ENCODE data around the gene SHROOM3.

SHROOM3 gene

DNA sequence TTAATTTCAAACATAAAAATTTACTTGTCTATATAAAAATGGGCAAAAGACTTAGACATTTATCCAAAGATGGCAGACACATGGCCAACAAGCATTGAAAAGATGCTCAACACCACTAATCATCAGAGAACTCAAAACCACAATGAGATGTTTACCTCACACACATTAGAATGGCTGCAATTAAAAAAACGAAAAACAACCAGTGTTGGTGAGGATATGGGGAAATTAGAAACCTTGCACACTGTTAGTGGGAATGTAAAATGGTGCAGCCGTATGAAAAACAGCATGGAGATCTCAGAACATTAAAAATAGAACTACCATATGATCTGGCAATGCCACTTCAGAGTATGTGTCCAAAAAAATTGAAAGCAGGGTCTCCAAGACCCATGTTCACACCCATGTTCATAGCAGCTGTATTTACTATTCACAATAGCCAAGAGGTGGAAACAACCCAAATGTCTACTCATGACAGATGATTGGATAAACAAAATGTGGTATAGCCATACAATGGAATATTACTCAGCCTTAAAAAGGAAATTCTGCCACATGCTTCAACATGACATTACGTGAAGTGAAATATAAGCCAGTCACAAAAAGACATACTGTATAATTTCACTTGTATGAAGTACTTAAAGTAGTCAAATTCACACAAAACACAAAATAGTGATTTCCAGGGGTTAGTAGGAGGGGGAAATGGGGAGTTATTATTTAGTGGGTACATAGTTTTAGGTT lies 316.7 kb downstream of the SHROOM3 start:
- no peak for DNase-seq (ENCODE audit: low spot score)

DNA sequence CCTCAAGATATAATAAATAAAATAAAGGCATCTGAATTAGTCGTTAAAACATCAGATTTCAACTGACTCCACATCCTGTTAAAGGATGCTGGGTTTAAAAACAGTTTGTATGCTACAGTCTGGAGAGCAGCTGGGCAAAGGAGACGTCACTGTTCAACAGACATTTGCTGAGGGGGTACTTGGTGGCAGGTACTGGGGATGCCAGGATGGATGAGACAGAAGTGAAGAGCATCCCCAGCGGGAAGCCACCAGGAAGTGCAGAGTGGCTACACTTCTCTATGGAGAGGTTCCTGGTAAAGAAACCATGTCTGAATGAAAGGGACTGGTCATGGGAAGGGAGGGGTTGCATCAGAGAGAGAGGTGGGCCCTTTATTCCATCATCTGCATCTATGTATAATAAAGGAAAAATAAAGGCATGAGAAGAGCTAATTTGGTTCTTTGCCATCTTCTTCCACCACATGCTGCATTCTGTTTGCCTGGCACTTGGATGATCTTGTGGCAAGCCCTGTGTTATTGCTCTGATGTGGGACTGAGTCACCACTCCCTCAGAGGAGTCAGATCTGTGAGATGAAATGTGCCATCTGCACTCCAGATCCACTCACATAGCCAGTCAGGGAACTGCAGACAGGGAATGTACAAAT lies 318.0 kb downstream of the SHROOM3 start:
- peak; percentile 77 for DNase-seq (ENCODE audit: low spot score)

DNA sequence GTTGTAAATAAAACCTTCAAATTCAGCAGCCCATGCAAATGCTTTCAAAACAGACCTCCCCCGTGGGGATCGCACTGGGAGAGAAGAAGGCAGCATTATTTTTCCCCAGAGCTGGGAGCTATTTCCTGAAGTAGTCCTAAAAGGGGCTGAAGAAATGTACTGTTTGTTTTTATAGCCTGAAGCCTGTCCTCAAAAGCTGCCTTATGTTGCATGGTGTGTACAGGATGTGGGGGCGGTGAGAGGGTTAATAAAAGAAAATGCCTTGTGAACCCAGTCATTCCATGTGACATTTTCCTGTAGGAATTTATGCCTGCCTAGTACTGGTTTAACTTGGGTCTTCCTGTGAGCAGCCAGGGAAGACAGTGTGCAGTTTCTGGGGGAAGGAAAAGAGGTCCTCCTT lies 318.8 kb downstream of the SHROOM3 start:
- peak; percentile 21 for DNase-seq (ENCODE audit: low spot score)

DNA sequence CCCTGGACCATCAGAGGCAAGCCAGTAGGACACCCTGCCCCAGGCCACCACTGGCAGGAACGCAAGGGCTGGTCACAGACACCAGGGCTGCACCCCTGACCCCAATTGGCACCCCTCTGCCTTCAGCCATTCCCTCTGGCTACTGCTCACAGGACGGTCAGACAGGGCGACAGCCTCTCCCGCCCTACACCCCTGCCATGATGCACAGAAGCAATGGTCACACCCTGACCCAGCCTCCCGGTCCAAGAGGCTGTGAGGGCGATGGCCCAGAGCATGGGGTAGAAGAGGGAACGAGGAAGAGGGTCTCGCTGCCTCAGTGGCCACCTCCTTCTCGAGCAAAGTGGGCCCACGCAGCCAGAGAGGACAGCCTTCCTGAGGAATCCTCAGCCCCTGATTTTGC lies 319.4 kb downstream of the SHROOM3 start:
- no peak for DNase-seq (ENCODE audit: low spot score)

DNA sequence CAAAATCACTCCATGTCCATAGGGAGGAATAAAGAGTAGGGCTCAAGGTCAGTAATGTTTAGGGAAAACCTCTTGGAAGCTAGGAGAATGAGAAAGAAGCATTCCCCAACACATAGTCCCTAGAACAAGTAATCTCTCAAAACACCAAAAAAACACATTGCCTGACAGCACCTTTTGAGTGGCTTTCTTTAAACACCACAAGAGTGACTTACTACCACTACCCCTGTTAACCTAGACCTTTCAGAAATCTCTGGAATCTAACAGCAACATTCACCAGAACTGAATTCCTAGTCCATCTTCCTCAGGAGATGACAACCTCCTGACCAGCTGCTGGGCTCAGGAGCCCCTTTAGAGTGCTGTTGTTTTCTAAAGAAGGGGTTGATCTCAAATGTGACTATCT lies 320.7 kb downstream of the SHROOM3 start:
- no peak for DNase-seq (ENCODE audit: low spot score)

DNA sequence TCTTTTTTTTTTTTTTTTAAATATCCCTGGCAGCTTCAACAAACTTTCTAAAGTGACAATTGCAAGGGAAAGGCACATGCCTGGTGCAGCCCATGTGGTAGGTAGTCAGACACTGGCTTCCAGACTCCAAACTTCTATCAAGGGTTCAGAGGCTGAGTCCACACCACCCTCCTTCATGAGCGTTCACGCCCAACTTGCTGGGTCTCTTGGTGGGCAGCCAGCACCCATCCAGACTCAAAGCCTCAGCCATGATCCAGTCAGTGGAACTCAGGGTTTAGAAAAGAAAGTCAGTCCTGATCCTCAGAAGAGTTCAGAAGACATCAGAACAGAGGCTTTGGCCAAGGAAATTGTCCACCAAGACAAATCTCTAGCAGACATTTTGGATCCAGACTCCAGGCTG lies 321.4 kb downstream of the SHROOM3 start:
- no peak for DNase-seq (ENCODE audit: low spot score)

DNA sequence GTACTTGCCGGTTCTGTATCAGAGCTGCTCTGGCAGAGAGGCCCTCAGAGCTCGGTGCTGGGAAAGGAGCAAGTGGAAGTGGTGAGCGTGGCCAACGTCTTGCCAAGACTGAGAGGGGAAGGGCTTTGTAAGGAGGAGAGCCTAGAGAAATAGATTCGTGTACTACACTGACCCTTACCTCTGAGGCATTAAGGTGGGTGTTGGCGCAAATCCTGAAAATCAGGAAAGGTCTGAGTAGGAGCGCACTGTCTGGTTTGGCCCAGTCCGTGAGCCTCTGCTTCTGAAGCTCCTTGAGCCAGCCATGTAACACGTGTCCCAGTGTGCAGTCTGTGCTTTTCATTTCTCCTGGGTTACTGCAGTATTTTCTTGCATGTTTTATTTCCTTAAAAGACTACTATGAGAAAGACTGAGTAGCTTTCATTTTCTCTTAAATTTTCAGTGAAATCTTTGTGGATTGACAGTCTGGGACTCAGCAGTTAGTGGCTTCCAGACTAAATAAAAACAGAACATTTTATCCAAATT lies 322.4 kb downstream of the SHROOM3 start:
- no peak for DNase-seq (ENCODE audit: low spot score)

DNA sequence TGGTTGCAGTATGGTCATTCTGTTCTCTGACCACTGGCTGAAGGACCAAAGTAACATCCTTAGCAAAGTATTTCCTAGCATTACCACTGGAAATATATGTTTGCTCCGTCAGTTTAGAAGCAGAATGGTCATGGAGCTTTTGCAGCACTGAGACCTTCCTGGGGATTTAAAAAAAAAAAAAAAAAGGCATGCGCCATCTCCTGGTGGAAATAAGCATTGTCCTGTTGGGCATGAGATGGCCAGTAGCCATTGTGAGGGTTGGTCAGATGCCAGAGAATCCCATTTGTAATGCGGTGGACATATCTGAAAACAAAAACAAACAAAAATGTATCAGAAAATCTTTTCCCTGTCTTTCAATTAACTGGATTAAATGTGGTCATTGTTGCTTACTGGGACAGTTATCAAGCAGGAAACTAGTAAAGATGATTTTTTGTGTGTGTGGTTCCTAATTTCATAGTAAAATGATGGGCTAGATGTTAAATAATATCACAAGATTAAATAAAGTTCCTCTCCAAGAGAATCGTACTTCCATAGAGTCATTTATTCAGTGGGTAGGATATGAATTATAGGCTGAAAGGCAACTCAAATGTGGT lies 323.4 kb downstream of the SHROOM3 start:
- peak; percentile 84 for DNase-seq (ENCODE audit: low spot score)

DNA sequence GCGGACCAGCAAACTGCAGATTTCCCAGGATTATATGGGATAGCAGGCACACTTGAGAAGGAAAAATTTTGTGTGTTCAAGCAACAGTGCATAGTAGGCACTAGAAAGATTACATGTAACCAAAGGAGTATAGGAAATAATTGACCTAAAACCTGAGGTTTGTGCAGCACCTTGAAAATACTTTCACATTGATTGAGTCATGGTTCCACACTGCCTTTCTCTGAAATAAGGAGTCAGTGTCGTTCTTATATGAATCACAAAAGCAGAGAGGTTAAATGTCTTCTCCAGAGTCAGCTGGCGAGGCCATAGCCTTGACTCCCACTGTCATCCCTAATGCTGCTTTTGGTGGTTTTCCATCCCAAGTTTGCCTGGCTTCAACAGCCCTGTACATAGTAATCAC lies 324.0 kb downstream of the SHROOM3 start:
- no peak for DNase-seq (ENCODE audit: low spot score)

DNA sequence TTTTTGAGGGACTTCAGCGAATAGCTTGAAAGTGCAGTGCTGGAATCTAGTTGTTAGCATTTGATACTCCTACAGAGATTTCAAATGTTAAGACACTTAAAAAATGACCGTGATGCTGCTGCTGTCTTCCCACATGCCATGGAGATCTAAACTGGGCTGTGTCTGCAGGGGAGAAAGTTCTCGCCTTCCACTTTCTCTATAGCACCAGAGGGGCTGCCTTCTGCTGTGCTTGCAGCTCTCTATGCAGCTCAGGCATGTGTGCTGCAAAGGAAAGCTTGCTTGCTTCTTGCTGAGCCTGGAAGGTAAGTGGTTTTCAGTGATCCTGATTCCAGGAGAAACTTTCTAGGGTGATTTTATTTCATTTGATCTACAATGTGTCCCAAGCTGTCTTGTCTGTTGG lies 325.2 kb downstream of the SHROOM3 start:
- no peak for DNase-seq (ENCODE audit: low spot score)

DNA sequence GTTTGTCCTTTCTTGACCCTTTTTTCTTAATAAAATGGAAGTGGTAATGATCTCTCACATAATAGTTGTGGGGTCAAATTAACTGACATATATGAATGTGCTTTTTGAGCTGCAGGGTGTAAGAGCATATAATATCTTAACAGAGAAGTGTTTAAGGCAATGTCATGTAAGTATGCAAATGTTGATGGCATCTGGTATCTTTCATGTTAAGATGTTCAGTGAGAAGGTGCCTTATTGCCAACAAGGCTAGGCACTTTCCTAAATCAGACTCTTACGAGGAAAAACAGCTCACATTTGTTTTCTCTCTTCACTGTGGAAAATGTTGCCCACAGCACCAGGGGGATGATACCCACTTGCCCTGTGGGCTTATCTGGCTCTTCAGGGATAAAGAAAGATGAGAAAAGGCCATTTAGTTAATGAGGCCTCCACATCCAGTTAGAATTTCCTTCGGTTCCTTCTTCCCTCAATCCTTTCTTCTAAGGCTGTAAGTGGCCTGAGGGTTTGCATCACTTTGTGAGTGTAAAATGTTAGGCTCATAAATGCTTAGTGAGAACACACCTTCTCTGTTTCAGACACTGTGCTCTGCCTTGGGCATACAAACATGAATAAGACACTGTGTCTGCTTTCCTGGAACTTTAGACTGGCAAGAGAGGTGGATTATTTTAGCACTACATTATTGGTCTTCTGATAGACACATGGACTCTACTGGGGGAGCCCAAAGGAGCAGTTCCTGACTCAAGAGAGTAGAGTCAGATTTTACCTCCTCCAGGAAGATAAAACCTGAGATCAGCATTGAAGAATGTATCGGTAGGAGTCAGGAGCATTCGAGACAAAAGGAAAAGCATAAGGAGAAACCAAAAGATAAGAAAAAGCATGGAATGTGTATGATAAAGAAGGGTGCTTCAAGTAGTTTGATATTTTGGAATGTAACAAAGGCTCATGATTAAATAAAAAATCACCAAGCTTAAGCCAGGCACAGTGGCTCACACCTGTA lies 327.4 kb downstream of the SHROOM3 start:
- no peak for DNase-seq (ENCODE audit: low spot score)

DNA sequence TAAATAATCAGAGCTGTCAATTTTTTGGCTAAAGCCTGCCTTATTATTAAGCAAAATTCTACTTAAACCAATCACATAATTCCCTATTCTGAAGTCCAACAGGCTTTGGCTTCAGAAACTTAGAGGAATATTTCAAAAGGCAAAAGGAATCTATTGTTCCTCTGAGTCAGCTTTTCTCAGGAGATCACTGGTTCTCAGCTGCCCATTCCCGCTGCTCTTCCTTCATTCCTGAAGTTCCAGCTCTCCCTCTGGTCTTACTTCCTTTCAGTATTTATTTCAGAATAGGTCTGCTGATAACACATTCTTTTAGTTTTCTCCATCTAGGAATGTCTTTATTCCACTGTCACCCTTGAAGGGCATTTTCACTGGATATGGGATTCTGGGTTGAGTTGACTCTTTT lies 329.2 kb downstream of the SHROOM3 start:
- no peak for DNase-seq (ENCODE audit: low spot score)

DNA sequence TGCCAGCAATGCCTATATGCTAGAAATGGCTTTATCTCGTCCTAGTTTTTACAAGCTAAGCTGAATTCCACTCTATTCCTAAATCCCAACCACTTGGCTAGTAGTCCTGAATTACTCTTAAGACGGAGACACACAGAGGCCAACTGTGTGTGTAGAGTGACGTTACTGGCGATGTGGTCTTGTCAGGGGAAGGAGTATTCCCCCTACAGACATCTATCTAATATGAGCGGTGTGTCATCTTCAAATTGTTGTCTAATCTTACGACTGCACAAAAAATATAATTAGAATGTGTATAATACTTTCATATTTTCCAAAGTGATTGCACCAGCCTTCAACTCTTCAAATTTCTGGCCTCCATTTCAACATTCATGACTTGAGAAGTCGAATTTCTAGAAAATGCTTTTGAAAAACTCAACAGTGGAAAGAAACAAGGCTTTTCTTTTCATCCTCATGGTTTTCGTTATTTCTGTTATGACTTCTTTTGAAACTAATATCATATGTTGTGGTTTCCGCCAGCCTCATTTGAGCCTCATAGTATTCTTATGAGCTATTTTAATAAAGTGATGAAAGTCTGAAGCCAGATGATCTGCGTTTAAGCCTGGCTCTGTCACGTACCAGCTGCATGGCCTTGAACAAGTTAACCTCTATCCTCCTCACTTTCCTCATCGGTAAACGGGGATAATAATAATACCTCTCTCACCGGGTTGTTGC lies 330.6 kb downstream of the SHROOM3 start:
- DNase-seq (ENCODE audit: low spot score), result no peak

DNA sequence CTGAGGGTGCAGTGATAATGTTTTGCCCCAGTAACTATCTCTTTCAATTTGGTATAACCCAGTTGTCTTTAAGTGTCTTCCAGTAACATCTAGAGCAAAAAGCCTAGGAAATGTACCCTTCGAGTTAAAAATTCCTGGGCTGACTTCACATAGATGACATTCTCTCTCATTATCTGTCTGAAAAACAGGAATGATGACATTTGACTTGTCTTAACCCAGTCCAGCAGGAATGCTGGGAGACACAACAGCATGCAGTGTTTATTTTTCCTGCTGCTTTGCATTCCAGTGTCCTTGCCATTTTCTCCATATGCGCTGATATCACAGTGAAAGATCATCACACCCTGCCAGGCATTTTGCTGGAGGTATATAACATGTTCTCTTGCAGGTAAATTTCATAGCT lies 333.0 kb downstream of the SHROOM3 start:
- no peak for DNase-seq (ENCODE audit: low spot score)

DNA sequence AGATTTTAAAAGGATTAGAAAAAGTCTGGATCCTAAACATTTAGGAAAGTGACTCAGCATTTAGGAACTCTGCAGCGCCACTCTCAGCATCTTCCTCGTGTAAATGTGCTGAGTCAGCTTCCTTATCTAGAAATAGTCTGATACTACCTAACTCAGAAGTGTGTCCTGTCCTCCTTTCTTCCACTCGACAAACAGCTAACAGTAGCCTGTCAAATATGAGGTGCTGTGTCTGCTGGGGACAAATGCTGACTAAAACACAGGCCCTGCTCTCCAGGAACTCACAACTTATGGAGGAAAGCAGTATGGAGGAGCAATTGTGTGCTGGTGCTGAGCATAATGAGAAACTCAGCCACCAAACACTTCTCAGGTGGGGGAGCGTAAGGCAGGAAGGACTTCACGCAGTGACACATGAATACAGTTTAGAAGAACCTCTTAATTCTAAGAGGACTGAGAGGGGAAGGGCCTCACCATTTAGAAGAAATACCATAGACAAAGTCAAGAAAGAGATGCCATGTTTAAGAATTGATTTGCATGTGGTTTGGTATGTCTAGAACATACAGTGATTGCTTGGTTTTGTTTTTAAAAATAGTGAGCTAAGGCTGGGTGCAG lies 337.6 kb downstream of the SHROOM3 start:
- DNase-seq (ENCODE audit: low spot score), result no peak

DNA sequence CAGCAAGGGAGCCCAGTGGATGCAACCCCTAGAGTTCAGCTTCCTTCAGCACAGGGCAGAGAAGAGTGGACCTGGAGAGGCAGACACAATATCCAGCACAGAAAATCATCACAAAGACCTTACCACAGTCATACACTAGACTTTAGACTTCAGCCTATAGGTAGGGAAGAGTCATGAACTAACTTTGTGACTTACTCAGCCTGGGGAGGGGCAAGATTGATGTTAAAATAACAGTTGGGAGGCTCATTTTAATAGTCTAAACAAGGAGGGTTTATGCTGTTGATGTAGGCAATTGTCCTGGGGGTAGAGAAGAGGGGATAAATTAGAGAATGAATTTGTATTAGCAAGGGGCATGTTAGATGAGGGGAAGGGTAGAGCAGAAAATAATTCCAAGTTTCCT lies 338.7 kb downstream of the SHROOM3 start:
- DNase-seq (ENCODE audit: low spot score), result no peak

DNA sequence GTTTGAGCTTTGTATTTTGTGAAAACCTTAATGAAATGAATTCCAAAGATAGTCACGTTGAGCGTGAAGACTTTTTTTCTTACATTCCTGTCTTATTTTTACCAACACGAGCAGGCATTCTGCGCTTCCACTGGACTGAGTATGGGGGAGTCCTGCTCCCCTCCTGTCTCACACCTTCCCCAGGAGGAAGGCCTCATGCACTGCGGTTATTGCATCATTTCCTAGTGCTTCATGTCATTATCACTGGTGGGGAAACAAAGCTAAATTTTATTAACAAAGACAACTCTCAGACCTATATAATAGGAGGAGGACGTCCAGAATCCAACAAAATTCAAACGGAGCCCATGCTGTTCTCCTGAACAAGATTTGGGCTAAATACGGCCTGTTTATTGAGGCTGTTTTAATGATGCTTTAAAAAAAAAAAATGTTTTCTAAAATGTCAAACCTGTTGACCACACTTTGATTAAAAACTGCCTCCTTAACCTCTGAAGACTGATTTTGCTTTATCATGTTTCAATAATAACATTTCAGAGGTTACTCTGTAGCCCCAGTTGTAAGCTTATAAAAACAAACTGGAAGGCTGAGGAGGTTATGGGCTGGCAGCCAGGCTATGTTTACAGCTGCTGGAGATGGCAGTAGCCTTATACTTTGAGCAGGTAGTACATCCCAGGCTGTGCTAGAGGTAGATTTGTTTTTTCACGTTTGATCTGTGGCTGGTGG lies 344.9 kb downstream of the SHROOM3 start:
- DNase-seq (ENCODE audit: low spot score), result no peak

DNA sequence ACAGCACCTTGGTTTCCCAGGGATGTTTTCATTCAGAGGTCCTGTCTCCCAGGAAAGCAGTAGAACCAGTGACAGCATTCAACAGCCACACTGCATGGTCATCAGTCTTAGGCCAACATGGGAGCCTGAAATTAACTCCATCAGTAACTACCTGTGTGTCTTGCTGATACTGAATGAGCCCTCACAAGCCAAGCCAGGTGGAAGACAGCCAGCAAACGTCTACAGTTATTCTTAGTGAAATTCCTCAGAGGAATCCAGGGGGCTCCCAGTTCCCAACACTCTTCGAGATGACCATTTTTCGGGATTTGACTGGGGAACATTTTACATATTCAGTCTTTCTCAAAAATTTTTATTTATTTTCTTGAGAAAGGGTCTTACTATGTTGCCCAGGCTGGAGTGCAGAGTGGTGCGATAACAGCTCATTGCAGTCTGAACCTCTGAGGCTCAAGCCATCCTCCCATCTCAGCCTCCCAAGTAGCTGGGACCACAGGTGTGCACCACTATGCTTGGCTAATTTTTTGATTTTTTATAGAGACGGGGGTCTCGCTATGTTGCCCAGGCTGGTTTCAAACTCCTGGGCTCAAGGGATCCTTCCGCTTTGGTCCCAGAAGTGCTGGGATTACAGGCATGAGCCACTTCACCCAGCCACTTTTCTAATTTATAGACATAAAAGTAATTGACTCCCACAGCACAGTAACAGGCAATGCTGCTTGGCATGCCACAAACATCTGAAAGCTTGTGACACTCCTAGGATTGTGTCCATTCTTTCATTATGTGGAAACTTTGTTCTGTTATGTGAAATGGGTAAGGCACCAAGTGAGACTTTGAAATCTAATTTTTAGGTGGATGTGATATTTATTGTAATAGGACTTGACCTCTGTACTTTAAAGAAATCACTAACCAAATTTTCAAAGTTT lies 346.0 kb downstream of the SHROOM3 start:
- DNase-seq (ENCODE audit: low spot score), result no peak

Data from cerebellar cortex (tissue), 1 donor.